Keratinocyte (primary cell): ENCODE data around the gene PCNX1. TPM values are rescaled to one million over a fixed set of nuclear protein-coding genes. Genes with fewer than 3 reads are reported as not detected.

Experiments
- DNase-seq: peaks from one replicate; pipeline ENCODE4 v3.0.0-alpha.2; 2011; ENCODE audit warnings: low read depth, missing footprints, low spot score
- FAIRE-seq: peaks from 2 replicates; lab custom pipeline; 2011; peaks lifted over from hg19 to GRCh38; lab: Jason Lieb, UNC
- H2AFZ ChIP-seq: 2 replicates; pipeline ENCODE4 v1.6.0; 2012; ENCODE audit warnings: low read length, control low read depth, inconsistent platforms; ENCODE audit not compliant: control insufficient read depth
- H3K27ac ChIP-seq: 2 replicates; pipeline ENCODE4 v1.5.1; 2011; ENCODE audit warnings: low read length; ENCODE audit not compliant: control insufficient read depth, insufficient read depth
- H3K27me3 ChIP-seq: 3 replicates; pipeline ENCODE4 v1.6.0; 2011; ENCODE audit warnings: low read length; ENCODE audit not compliant: control insufficient read depth, insufficient read depth; ENCODE audit errors: extremely low read depth
- H3K36me3 ChIP-seq, 2 experiments: 2 replicates in 1 of 2; 3 replicates in 1 of 2; pipeline ENCODE4 v1.5.1; 2011; ENCODE audit warnings: low read length in 2 of 2, mild to moderate bottlenecking in 1 of 2; ENCODE audit not compliant: control insufficient read depth in 2 of 2, insufficient read depth in 2 of 2; ENCODE audit errors: extremely low read depth in 1 of 2
- H3K4me1 ChIP-seq: 3 replicates; pipeline ENCODE4 v1.5.1; 2011; ENCODE audit warnings: low read length; ENCODE audit not compliant: control insufficient read depth, insufficient read depth; ENCODE audit errors: extremely low read depth
- H3K4me2 ChIP-seq: 3 replicates; pipeline ENCODE4 v1.6.0; 2011; ENCODE audit warnings: low read depth, low read length; ENCODE audit not compliant: control insufficient read depth, insufficient read depth; ENCODE audit errors: extremely low read depth
- H3K4me3 ChIP-seq, 3 experiments: fragments of 200-600 bp in 1 of 3; sonication (generic) in 1 of 3; 2 replicates in 2 of 3; 3 replicates in 1 of 3; pipeline ENCODE4 v1.5.1; 2011 to 2016; ENCODE audit warnings: low read length in 3 of 3, mild to moderate bottlenecking in 3 of 3, control low read depth in 2 of 3, inconsistent platforms in 1 of 3, low read depth in 1 of 3, mixed read lengths in 1 of 3, mixed run types in 1 of 3, moderate library complexity in 1 of 3; ENCODE audit not compliant: control insufficient read depth in 2 of 3, insufficient read depth in 2 of 3; ENCODE audit errors: extremely low read depth in 1 of 3
- H3K79me2 ChIP-seq: 2 replicates; pipeline ENCODE4 v1.6.0; 2012; ENCODE audit warnings: low read length; ENCODE audit not compliant: control insufficient read depth, insufficient read depth
- H3K9ac ChIP-seq: 3 replicates; pipeline ENCODE4 v1.6.0; 2011; ENCODE audit warnings: low read length; ENCODE audit not compliant: control insufficient read depth, insufficient read depth; ENCODE audit errors: extremely low read depth
- H3K9me1 ChIP-seq: 3 replicates; pipeline ENCODE4 v1.6.0; 2011; ENCODE audit warnings: low read length; ENCODE audit not compliant: control insufficient read depth, insufficient read depth; ENCODE audit errors: extremely low read depth
- H3K9me3 ChIP-seq: 2 replicates; pipeline ENCODE4 v1.5.1; 2012; ENCODE audit warnings: low read depth, low read length; ENCODE audit not compliant: control insufficient read depth
- H4K20me1 ChIP-seq: 3 replicates; pipeline ENCODE4 v1.6.0; 2011; ENCODE audit warnings: low read length; ENCODE audit not compliant: control insufficient read depth, insufficient read depth; ENCODE audit errors: extremely low read depth
- EZH2 ChIP-seq: IDR thresholded peaks from one replicate; pipeline ENCODE4 v1.6.1; 2012; ENCODE audit warnings: inconsistent platforms, mild to moderate bottlenecking, low read length, moderate library complexity
- dilution Hi-C: fragments of 300-500 bp; cut with MboI; formaldehyde crosslinking; loops from one replicate; pipeline ENCODE4 v1.7.0; 2020; ENCODE audit warnings: low sequenced_read_pairs; ENCODE audit not compliant: extremely low pct_ligation_motif_present
- polyA plus RNA-seq, 5 experiments: library from polyadenylated mRNA; depleted of rRNA in 3 of 5; stranded (reverse) in 3 of 5; stranded (forward) in 1 of 5; unstranded in 1 of 5; fragments of >200 nt; gene quantifications; 1 replicate in 1 of 5; 2 replicates in 3 of 5; 3 replicates in 1 of 5; pipeline versions ENCODE4 v1.2.1 to v1.2.3, GENCODE V29; 2011 to 2012; ENCODE audit warnings: missing spikeins in 2 of 5, low read depth in 1 of 5, low replicate concordance in 1 of 5
- TF ChIP-seq, protein P1 (sequence below), 3 experiments: IDR thresholded peaks in 1 of 3; conservative IDR thresholded peaks in 1 of 3; optimal IDR thresholded peaks in 1 of 3; 2 replicates in 2 of 3; 3 replicates in 1 of 3; pipeline versions ENCODE3 to v1.5.1; 2011; ENCODE audit warnings: low read length in 3 of 3, mild to moderate bottlenecking in 3 of 3, moderate library complexity in 2 of 3, control low read depth in 1 of 3, inconsistent platforms in 1 of 3; ENCODE audit not compliant: insufficient read depth in 2 of 3; ENCODE audit errors: extremely low read depth in 1 of 3

Gene PCNX1
- polyA plus RNA-seq, 1 donor (not counting 4 experiments of a cell fraction or from before 2014, with no cell fraction given): 39.8 TPM

DNA sequence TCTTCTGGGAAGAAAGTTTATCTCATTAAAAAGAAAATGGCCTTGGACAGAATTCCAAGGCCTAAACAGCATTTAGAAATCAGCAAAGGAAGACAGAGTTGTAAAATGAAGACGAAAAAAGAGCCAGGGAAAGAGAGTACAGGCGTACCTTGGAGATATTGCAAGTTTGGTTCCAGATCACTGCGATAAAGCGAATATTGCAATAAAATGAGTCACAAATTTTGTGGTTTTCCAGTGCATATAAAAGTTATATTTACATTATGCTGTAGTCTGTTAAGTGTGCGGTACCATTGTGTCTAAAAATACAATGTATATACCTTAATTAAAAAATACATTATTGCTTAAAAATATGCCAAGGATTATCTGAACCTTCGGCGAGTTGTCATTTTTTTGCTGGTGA, 9.0 kb downstream of the PCNX1 start:
- TF ChIP-seq EZH2: no peak
- TF ChIP-seq, protein P1, sequence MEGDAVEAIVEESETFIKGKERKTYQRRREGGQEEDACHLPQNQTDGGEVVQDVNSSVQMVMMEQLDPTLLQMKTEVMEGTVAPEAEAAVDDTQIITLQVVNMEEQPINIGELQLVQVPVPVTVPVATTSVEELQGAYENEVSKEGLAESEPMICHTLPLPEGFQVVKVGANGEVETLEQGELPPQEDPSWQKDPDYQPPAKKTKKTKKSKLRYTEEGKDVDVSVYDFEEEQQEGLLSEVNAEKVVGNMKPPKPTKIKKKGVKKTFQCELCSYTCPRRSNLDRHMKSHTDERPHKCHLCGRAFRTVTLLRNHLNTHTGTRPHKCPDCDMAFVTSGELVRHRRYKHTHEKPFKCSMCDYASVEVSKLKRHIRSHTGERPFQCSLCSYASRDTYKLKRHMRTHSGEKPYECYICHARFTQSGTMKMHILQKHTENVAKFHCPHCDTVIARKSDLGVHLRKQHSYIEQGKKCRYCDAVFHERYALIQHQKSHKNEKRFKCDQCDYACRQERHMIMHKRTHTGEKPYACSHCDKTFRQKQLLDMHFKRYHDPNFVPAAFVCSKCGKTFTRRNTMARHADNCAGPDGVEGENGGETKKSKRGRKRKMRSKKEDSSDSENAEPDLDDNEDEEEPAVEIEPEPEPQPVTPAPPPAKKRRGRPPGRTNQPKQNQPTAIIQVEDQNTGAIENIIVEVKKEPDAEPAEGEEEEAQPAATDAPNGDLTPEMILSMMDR (optimal IDR thresholded peaks at IDR 0.05 in 1 of 3, IDR thresholded peaks at IDR 0.05 in 1 of 3, conservative IDR thresholded peaks at IDR 0.05 in 1 of 3; ENCODE audit: extremely low read depth in 1 of 3, insufficient read depth in 2 of 3, low read length in 3 of 3): no peak
- H3K4me1 ChIP-seq: peaks cover 26% of the 10 kb centered on the region
- H3K4me3 ChIP-seq: no peak overlapping the region
- DNase-seq (no peak), FAIRE-seq (no peak)
- H3K9me3 ChIP-seq: no peaks in the 10 kb centered on the region
- H3K9me1 ChIP-seq: no peaks in the 10 kb centered on the region
- H2AFZ ChIP-seq: no peak overlapping the region
- H3K27ac ChIP-seq: no peak overlapping the region
- no peak overlapping the region for H3K4me2 ChIP-seq
- H3K27me3 ChIP-seq: no peaks in the 10 kb centered on the region
- no peak overlapping the region for H3K9ac ChIP-seq
- H3K79me2 ChIP-seq: peaks cover 99% of the 10 kb centered on the region
- H4K20me1 ChIP-seq: peaks cover 18% of the 10 kb centered on the region
- dilution Hi-C loops: no loop called here
- H3K36me3 ChIP-seq: peaks cover 1 to 6% of the 10 kb centered on the region in 2 experiments

DNA sequence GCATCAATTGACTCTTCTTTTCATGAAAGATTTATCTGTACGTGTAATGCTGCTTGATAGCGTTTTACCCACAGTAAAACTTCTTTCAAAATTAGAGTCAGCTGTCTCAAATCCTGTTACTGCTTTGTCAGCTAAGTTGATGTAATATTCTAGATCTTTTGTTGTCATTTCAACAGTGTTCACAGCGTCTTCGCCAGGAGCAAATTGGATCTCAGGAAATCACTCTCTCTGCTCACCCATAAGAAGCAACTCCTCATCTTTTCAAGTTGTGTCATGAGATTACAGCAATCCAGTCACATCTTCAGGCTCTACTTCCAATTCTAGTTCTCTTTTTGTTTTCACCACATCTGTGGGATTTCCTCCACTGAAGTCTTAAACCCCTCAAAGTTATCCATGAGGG, 9.5 kb downstream of the PCNX1 start:
- no peak for TF ChIP-seq EZH2
- TF ChIP-seq, protein P1 (optimal IDR thresholded peaks at IDR 0.05 in 1 of 3, IDR thresholded peaks at IDR 0.05 in 1 of 3, conservative IDR thresholded peaks at IDR 0.05 in 1 of 3; ENCODE audit: extremely low read depth in 1 of 3, insufficient read depth in 2 of 3, low read length in 3 of 3): no peak
- Histone ChIP-seq H3K36me3 (peaks cover 1 to 6% of the 10 kb centered on the region in 2 experiments), H3K9ac (no peak overlapping the region), H3K9me3 (no peaks in the 10 kb centered on the region), H3K4me3 (no peak overlapping the region), H3K79me2 (peaks cover 97% of the 10 kb centered on the region), H2AFZ (no peak overlapping the region), H3K27me3 (no peaks in the 10 kb centered on the region), H3K4me2 (no peak overlapping the region), H4K20me1 (peaks cover 15% of the 10 kb centered on the region), H3K27ac (no peak overlapping the region), H3K4me1 (peaks cover 31% of the 10 kb centered on the region), H3K9me1 (no peaks in the 10 kb centered on the region)
- FAIRE-seq (peak; percentile 39), DNase-seq (no peak)
- dilution Hi-C loops: no loop called here
